Measurements from ENCODE around the gene NUP37.
A peak's percentile ranks its signal among the peaks of the same experiment; 100 is the strongest.

The NUP37 gene

GRCh38 chr12:102054345-102054744 is 65.6 kb downstream of the NUP37 start:
- ChIA-PET CTCF (no interaction called here), POLR2A (no interaction called here)
- H3K4me1 ChIP-seq (ENCODE audit: control extremely low read depth in 1 of 4, control insufficient read depth in 4 of 4, insufficient read depth in 4 of 4, low read length in 3 of 4): peaks cover 7 to 22% (median 13%) of the 10 kb centered on the region in 4 experiments
- no peaks in the 10 kb centered on the region for H3K9me3 ChIP-seq (ENCODE audit: control extremely low read depth in 1 of 5, control insufficient read depth in 4 of 5, insufficient read depth in 2 of 5, low read depth in 1 of 5, low read length in 4 of 5)
- no peak overlapping the region for H3K27ac ChIP-seq (ENCODE audit: insufficient read depth in 1 of 2, low read depth in 1 of 2, low read length in 2 of 2, poor library complexity in 1 of 2, severe bottlenecking in 2 of 2)
- peaks cover 8 to 44% (median 15%) of the 10 kb centered on the region in 4 experiments for H3K36me3 ChIP-seq (ENCODE audit: control insufficient read depth in 4 of 4, insufficient read depth in 4 of 4, low read length in 3 of 4)
- DNase-seq: no peak
- no peaks in the 10 kb centered on the region for H3K27me3 ChIP-seq (replicated peaks in 2 of 5; ENCODE audit: control insufficient read depth in 4 of 5, insufficient read depth in 5 of 5, low read length in 4 of 5)
- 100% methylated on average over 3 of the region's 4 CpGs for WGBS (ENCODE audit: insufficient coverage)
- no peak overlapping the region for H3K4me3 ChIP-seq (ENCODE audit: control insufficient read depth in 1 of 7, extremely low read depth in 1 of 7, insufficient read depth in 4 of 7, low read depth in 2 of 7, low read length in 6 of 7)

- peak overlapping the region in 1 of 2 experiments; percentile 55 for H3K27ac ChIP-seq (ENCODE audit: insufficient read depth in 1 of 2, low read depth in 1 of 2, low read length in 2 of 2, poor library complexity in 1 of 2, severe bottlenecking in 2 of 2)
- H3K36me3 ChIP-seq (ENCODE audit: control insufficient read depth in 4 of 4, insufficient read depth in 4 of 4, low read length in 3 of 4): peaks cover 11 to 49% (median 16%) of the 10 kb centered on the region in 4 experiments
- H3K9me3 ChIP-seq (ENCODE audit: control extremely low read depth in 1 of 5, control insufficient read depth in 4 of 5, insufficient read depth in 2 of 5, low read depth in 1 of 5, low read length in 4 of 5): no peaks in the 10 kb centered on the region
- POLR2A ChIA-PET: no interaction called here
- no peaks in the 10 kb centered on the region for H3K27me3 ChIP-seq (replicated peaks in 2 of 5; ENCODE audit: control insufficient read depth in 4 of 5, insufficient read depth in 5 of 5, low read length in 4 of 5)
- no peak for DNase-seq
- CTCF ChIA-PET: interaction anchor here (0.9 kb wide), 1 partner anchor 121 kb away, joined by 3 read pairs; no protein-coding TSS in a partner anchor
- H3K4me3 ChIP-seq (ENCODE audit: control insufficient read depth in 1 of 7, extremely low read depth in 1 of 7, insufficient read depth in 4 of 7, low read depth in 2 of 7, low read length in 6 of 7): no peak overlapping the region
- H3K4me1 ChIP-seq (ENCODE audit: control extremely low read depth in 1 of 4, control insufficient read depth in 4 of 4, insufficient read depth in 4 of 4, low read length in 3 of 4): peaks cover 7 to 22% (median 13%) of the 10 kb centered on the region in 4 experiments
Observed at GRCh38 chr12:102053062-102053349, 66.9 kb downstream of the NUP37 start.

- Histone ChIP-seq H3K36me3 (ENCODE audit: control insufficient read depth in 4 of 4, insufficient read depth in 4 of 4, low read length in 3 of 4) (peaks cover 9 to 52% (median 16%) of the 10 kb centered on the region in 4 experiments), H3K4me1 (ENCODE audit: control extremely low read depth in 1 of 4, control insufficient read depth in 4 of 4, insufficient read depth in 4 of 4, low read length in 3 of 4) (peaks cover 7 to 22% (median 13%) of the 10 kb centered on the region in 4 experiments), H3K4me3 (ENCODE audit: control insufficient read depth in 1 of 7, extremely low read depth in 1 of 7, insufficient read depth in 4 of 7, low read depth in 2 of 7, low read length in 6 of 7) (no peak overlapping the region), H3K27ac (ENCODE audit: insufficient read depth in 1 of 2, low read depth in 1 of 2, low read length in 2 of 2, poor library complexity in 1 of 2, severe bottlenecking in 2 of 2) (peak overlapping the region in 1 of 2 experiments; percentile 55), H3K27me3 (replicated peaks in 2 of 5; ENCODE audit: control insufficient read depth in 4 of 5, insufficient read depth in 5 of 5, low read length in 4 of 5) (no peaks in the 10 kb centered on the region), H3K9me3 (ENCODE audit: control extremely low read depth in 1 of 5, control insufficient read depth in 4 of 5, insufficient read depth in 2 of 5, low read depth in 1 of 5, low read length in 4 of 5) (no peaks in the 10 kb centered on the region)
- WGBS (ENCODE audit: insufficient coverage): 93% methylated on average over 3 of the region's 4 CpGs
- no peak for DNase-seq
- POLR2A ChIA-PET: no interaction called here
- CTCF ChIA-PET: interaction anchor here (0.7 to 1.6 kb wide), 3 partner anchors 18 to 279 kb away, joined by 3 read pairs; no protein-coding TSS in a partner anchor
Observed at GRCh38 chr12:102052192-102053061, 67.5 kb downstream of the NUP37 start.

GRCh38 chr12:102051431-102051965 is 68.4 kb downstream of the NUP37 start:
- peaks cover 7 to 22% (median 13%) of the 10 kb centered on the region in 4 experiments for H3K4me1 ChIP-seq (ENCODE audit: control extremely low read depth in 1 of 4, control insufficient read depth in 4 of 4, insufficient read depth in 4 of 4, low read length in 3 of 4)
- H3K27me3 ChIP-seq (replicated peaks in 2 of 5; ENCODE audit: control insufficient read depth in 4 of 5, insufficient read depth in 5 of 5, low read length in 4 of 5): no peaks in the 10 kb centered on the region
- H3K36me3 ChIP-seq (ENCODE audit: control insufficient read depth in 4 of 4, insufficient read depth in 4 of 4, low read length in 3 of 4): peaks cover 9 to 52% (median 16%) of the 10 kb centered on the region in 4 experiments
- ChIA-PET CTCF (interaction anchor here (0.7 to 1.6 kb wide), 3 partner anchors 8 to 278 kb away, joined by 3 read pairs; no protein-coding TSS in a partner anchor), POLR2A (no interaction called here)
- H3K27ac ChIP-seq (ENCODE audit: insufficient read depth in 1 of 2, low read depth in 1 of 2, low read length in 2 of 2, poor library complexity in 1 of 2, severe bottlenecking in 2 of 2): peak overlapping the region; percentile 27 to 61
- peak in 1 of 3 donors; percentile 36 for DNase-seq
- no CpG with 5 or more reads among the region's 1 CpG for WGBS (ENCODE audit: insufficient coverage)
- no peaks in the 10 kb centered on the region for H3K9me3 ChIP-seq (ENCODE audit: control extremely low read depth in 1 of 5, control insufficient read depth in 4 of 5, insufficient read depth in 2 of 5, low read depth in 1 of 5, low read length in 4 of 5)
- no peak overlapping the region for H3K4me3 ChIP-seq (ENCODE audit: control insufficient read depth in 1 of 7, extremely low read depth in 1 of 7, insufficient read depth in 4 of 7, low read depth in 2 of 7, low read length in 6 of 7)

- Histone ChIP-seq H3K4me3 (ENCODE audit: control insufficient read depth in 1 of 7, extremely low read depth in 1 of 7, insufficient read depth in 4 of 7, low read depth in 2 of 7, low read length in 6 of 7) (peak overlapping the region in 1 of 7 experiments; percentile 1), H3K27me3 (replicated peaks in 2 of 5; ENCODE audit: control insufficient read depth in 4 of 5, insufficient read depth in 5 of 5, low read length in 4 of 5) (no peaks in the 10 kb centered on the region), H3K9me3 (ENCODE audit: control extremely low read depth in 1 of 5, control insufficient read depth in 4 of 5, insufficient read depth in 2 of 5, low read depth in 1 of 5, low read length in 4 of 5) (no peaks in the 10 kb centered on the region), H3K36me3 (ENCODE audit: control insufficient read depth in 4 of 4, insufficient read depth in 4 of 4, low read length in 3 of 4) (peaks cover 9 to 54% (median 15%) of the 10 kb centered on the region in 4 experiments), H3K4me1 (ENCODE audit: control extremely low read depth in 1 of 4, control insufficient read depth in 4 of 4, insufficient read depth in 4 of 4, low read length in 3 of 4) (peaks cover 7 to 22% (median 13%) of the 10 kb centered on the region in 4 experiments), H3K27ac (ENCODE audit: insufficient read depth in 1 of 2, low read depth in 1 of 2, low read length in 2 of 2, poor library complexity in 1 of 2, severe bottlenecking in 2 of 2) (peak overlapping the region; percentile 27 to 61)
- WGBS (ENCODE audit: insufficient coverage): no CpG with 5 or more reads among the region's 1 CpG
- peak in 2 of 3 donors; percentile 35 to 47 for DNase-seq
- ChIA-PET POLR2A (no interaction called here), CTCF (interaction anchor here (0.8 to 1.6 kb wide), 3 partner anchors 9 to 278 kb away, joined by 3 to 4 read pairs (median 3); partner anchors contain the start of gene WASHC3)
Observed at GRCh38 chr12:102050660-102051430, 69.1 kb downstream of the NUP37 start.

- Histone ChIP-seq H3K9me3 (ENCODE audit: control extremely low read depth in 1 of 5, control insufficient read depth in 4 of 5, insufficient read depth in 2 of 5, low read depth in 1 of 5, low read length in 4 of 5) (no peaks in the 10 kb centered on the region), H3K36me3 (ENCODE audit: control insufficient read depth in 4 of 4, insufficient read depth in 4 of 4, low read length in 3 of 4) (peaks cover 3 to 50% (median 13%) of the 10 kb centered on the region in 4 experiments), H3K4me3 (ENCODE audit: control insufficient read depth in 1 of 7, extremely low read depth in 1 of 7, insufficient read depth in 4 of 7, low read depth in 2 of 7, low read length in 6 of 7) (no peak overlapping the region), H3K4me1 (ENCODE audit: control extremely low read depth in 1 of 4, control insufficient read depth in 4 of 4, insufficient read depth in 4 of 4, low read length in 3 of 4) (no peaks in the 10 kb centered on the region), H3K27ac (ENCODE audit: insufficient read depth in 1 of 2, low read depth in 1 of 2, low read length in 2 of 2, poor library complexity in 1 of 2, severe bottlenecking in 2 of 2) (no peak overlapping the region), H3K27me3 (replicated peaks in 2 of 5; ENCODE audit: control insufficient read depth in 4 of 5, insufficient read depth in 5 of 5, low read length in 4 of 5) (no peaks in the 10 kb centered on the region)
- DNase-seq: no peak
- ChIA-PET POLR2A (no interaction called here), CTCF (no interaction called here)
- 100% methylated on average over 1 of the region's 1 CpG for WGBS (ENCODE audit: insufficient coverage)
Observed at GRCh38 chr12:102043928-102044327, 76.0 kb downstream of the NUP37 start.
